Osteoblast (primary cell): ENCODE measurements around the gene RPRD1A. TPM values are rescaled to one million over a fixed set of nuclear protein-coding genes. Genes with fewer than 3 reads are reported as not detected.

Source experiments
- DNase-seq: peaks from one replicate; pipeline ENCODE4 v3.0.0; 2011; ENCODE audit warnings: low spot score, mixed read lengths; ENCODE audit not compliant: insufficient read length; ENCODE audit errors: missing footprints
- H2AFZ ChIP-seq: 2 replicates; pipeline ENCODE4 v1.6.0; 2011; ENCODE audit warnings: mild to moderate bottlenecking, low read length
- H3K27ac ChIP-seq: 2 replicates; pipeline ENCODE4 v1.5.1; 2011; ENCODE audit warnings: mild to moderate bottlenecking, low read depth, low read length, moderate library complexity
- H3K27me3 ChIP-seq: 2 replicates; pipeline ENCODE4 v1.6.0; 2012; ENCODE audit warnings: mild to moderate bottlenecking, control low read depth, inconsistent platforms, low read length, moderate library complexity; ENCODE audit not compliant: insufficient read depth
- H3K36me3 ChIP-seq: 2 replicates; pipeline ENCODE4 v1.5.1; 2011; ENCODE audit warnings: mild to moderate bottlenecking, low read length, control low read depth, moderate library complexity; ENCODE audit not compliant: insufficient read depth
- H3K4me1 ChIP-seq: 2 replicates; pipeline ENCODE4 v1.5.1; 2011; ENCODE audit warnings: mild to moderate bottlenecking, low read length, control low read depth, moderate library complexity; ENCODE audit not compliant: insufficient read depth
- H3K4me2 ChIP-seq: 2 replicates; pipeline ENCODE4 v1.6.0; 2011; ENCODE audit warnings: mild to moderate bottlenecking, low read length; ENCODE audit not compliant: insufficient read depth
- H3K4me3 ChIP-seq: fragments of 200-600 bp; sonication (generic); 3 replicates; pipeline ENCODE4 v1.5.1; 2012; ENCODE audit warnings: mild to moderate bottlenecking, low read length, inconsistent platforms; ENCODE audit not compliant: insufficient read depth
- H3K79me2 ChIP-seq: 2 replicates; pipeline ENCODE4 v1.6.0; 2012; ENCODE audit warnings: mild to moderate bottlenecking, low read length, control low read depth, inconsistent platforms; ENCODE audit not compliant: insufficient read depth
- H3K9me3 ChIP-seq: 2 replicates; pipeline ENCODE4 v1.5.1; 2011; ENCODE audit warnings: low read depth, low read length, control low read depth
- H4K20me1 ChIP-seq: 2 replicates; pipeline ENCODE4 v1.6.0; 2012; ENCODE audit warnings: mild to moderate bottlenecking, low read length, control low read depth; ENCODE audit not compliant: insufficient read depth
- total RNA-seq: library from RNA; depleted of rRNA; stranded (reverse); fragments of >200 nt; gene quantifications from 2 replicates; pipeline ENCODE4 v1.2.3, GENCODE V29; 2012
- TF ChIP-seq, protein P1 (sequence below): IDR thresholded peaks from 2 replicates; pipeline ENCODE4 v1.5.1; 2011; ENCODE audit warnings: mild to moderate bottlenecking, low read depth, low read length, moderate library complexity; ENCODE audit errors: extremely low read depth

RPRD1A gene
- total RNA-seq, 1 donor, result 36.2 TPM

DNA sequence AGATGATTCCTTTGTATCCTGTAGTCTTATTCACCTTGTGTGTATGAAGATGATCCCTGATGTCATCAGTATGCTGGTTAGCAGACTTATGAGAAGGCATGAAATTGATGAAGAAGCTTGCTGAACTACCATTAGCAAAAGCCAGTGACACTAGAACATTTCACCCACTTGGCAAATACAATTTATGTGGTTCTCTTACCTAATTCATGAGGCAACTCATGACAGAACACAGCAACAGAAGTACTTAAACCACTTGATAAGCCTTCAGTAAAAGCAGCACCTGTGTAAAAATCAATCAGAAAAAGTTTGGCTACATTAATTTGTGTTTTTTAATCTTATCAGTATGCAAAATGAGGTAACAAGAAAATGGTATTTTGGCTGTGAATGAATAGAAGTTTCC is 44.9 kb upstream of the RPRD1A start:
- no peak overlapping the region for H3K27ac ChIP-seq
- no peak for DNase-seq
- no peaks in the 10 kb centered on the region for H3K79me2 ChIP-seq
- H4K20me1 ChIP-seq, result peaks cover 5% of the 10 kb centered on the region
- H3K4me3 ChIP-seq, result no peak overlapping the region
- no peaks in the 10 kb centered on the region for H3K27me3 ChIP-seq
- TF ChIP-seq, protein P1, sequence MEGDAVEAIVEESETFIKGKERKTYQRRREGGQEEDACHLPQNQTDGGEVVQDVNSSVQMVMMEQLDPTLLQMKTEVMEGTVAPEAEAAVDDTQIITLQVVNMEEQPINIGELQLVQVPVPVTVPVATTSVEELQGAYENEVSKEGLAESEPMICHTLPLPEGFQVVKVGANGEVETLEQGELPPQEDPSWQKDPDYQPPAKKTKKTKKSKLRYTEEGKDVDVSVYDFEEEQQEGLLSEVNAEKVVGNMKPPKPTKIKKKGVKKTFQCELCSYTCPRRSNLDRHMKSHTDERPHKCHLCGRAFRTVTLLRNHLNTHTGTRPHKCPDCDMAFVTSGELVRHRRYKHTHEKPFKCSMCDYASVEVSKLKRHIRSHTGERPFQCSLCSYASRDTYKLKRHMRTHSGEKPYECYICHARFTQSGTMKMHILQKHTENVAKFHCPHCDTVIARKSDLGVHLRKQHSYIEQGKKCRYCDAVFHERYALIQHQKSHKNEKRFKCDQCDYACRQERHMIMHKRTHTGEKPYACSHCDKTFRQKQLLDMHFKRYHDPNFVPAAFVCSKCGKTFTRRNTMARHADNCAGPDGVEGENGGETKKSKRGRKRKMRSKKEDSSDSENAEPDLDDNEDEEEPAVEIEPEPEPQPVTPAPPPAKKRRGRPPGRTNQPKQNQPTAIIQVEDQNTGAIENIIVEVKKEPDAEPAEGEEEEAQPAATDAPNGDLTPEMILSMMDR, result no peak
- H3K4me2 ChIP-seq, result no peak overlapping the region
- H3K4me1 ChIP-seq, result no peaks in the 10 kb centered on the region
- peaks cover 54% of the 10 kb centered on the region for H3K36me3 ChIP-seq
- no peaks in the 10 kb centered on the region for H3K9me3 ChIP-seq
- no peak overlapping the region for H2AFZ ChIP-seq

DNA sequence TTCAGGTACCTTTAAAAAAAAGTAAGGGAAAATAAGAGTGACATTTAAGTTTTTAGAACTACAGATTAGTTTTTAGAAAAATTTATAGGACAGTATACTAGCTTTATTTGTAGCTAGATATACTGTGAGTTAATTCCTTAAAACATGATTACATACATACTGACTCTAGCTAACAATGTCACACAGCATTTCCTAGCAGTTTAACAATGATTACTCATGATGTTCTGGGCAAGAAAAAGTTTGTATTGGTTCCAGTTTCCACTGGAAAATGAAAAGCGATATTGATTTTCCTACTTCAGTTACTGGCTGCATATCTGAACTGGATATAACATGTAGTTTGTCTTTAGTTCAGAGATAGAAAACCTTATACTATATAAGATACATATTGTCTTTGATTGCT is 42.4 kb upstream of the RPRD1A start:
- Histone ChIP-seq H3K4me2 (no peak overlapping the region), H3K27me3 (no peaks in the 10 kb centered on the region), H2AFZ (no peak overlapping the region), H4K20me1 (peaks cover 5% of the 10 kb centered on the region), H3K27ac (no peak overlapping the region), H3K4me3 (no peak overlapping the region), H3K4me1 (no peaks in the 10 kb centered on the region), H3K79me2 (no peaks in the 10 kb centered on the region), H3K36me3 (peaks cover 39% of the 10 kb centered on the region), H3K9me3 (no peaks in the 10 kb centered on the region)
- TF ChIP-seq, protein P1, result no peak
- DNase-seq, result no peak

DNA sequence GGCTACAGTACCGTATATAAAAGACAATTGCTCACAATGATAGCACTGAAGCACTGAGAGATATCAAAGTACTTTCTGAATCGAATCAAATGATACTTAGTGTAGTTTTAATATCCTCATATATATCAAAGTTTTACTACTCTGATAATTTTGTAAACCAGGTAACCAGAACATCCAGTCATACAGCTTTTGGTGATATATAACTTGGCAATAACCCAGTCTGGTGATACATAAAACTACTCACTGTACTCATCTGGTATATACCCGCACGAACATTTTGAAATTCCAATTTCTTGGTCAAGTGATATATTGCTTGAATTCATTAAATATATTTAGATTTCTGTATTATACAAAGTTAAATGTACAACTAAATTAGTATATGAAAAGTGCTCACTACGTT is 41.2 kb upstream of the RPRD1A start:
- H3K4me1 ChIP-seq, result no peaks in the 10 kb centered on the region
- H3K27me3 ChIP-seq, result no peaks in the 10 kb centered on the region
- H2AFZ ChIP-seq, result no peak overlapping the region
- TF ChIP-seq, protein P1, result no peak
- no peak for DNase-seq
- no peak overlapping the region for H3K27ac ChIP-seq
- H3K36me3 ChIP-seq, result peaks cover 29% of the 10 kb centered on the region
- no peak overlapping the region for H3K4me2 ChIP-seq
- no peak overlapping the region for H3K4me3 ChIP-seq
- H3K9me3 ChIP-seq, result no peaks in the 10 kb centered on the region
- no peaks in the 10 kb centered on the region for H4K20me1 ChIP-seq
- no peaks in the 10 kb centered on the region for H3K79me2 ChIP-seq

DNA sequence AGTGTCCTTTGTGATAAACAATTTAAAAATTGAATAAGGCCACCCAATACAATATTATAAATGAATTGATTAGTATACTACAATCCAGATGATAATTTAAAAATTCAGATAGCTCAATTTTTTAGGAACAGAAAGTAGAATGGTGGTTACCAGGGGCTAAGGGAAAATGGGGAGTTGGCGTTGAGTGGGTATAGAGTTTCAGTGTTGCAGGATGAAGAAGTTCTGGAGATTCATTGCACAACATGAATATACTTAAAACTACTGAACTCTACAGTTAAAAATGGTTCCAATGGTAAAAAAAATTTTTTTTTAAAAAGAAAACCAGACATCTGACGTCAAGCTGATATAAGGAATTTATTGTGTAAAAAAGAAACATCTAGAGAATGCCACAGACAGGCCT is 40.8 kb upstream of the RPRD1A start:
- H3K9me3 ChIP-seq, result no peaks in the 10 kb centered on the region
- no peaks in the 10 kb centered on the region for H3K4me1 ChIP-seq
- no peak overlapping the region for H3K4me2 ChIP-seq
- H2AFZ ChIP-seq, result no peak overlapping the region
- H3K27me3 ChIP-seq, result no peaks in the 10 kb centered on the region
- H3K27ac ChIP-seq, result no peak overlapping the region
- H3K36me3 ChIP-seq, result peaks cover 25% of the 10 kb centered on the region
- H4K20me1 ChIP-seq, result no peaks in the 10 kb centered on the region
- no peak overlapping the region for H3K4me3 ChIP-seq
- no peaks in the 10 kb centered on the region for H3K79me2 ChIP-seq
- TF ChIP-seq, protein P1, result no peak
- no peak for DNase-seq
